Measurements from ENCODE around the gene GHSR.

- TF ChIP-seq CTCF (IDR thresholded peaks at IDR 0.05; ENCODE audit: poor library complexity) = no peak
- no peak for TF ChIP-seq EZH2 (IDR thresholded peaks at IDR 0.05; ENCODE audit: borderline replicate concordance)
Measured at GRCh38 chr3:172448661-172449465, 607 bp upstream of the GHSR start.
